Stomach (tissue), 9 donors: ENCODE data around the gene PYGB. TPM values are rescaled to one million over a fixed set of nuclear protein-coding genes. Genes with fewer than 3 reads are reported as not detected.

Source experiments
- DNase-seq, 2 donors: peaks; one replicate each; pipeline versions ENCODE4 v3.0.0 to v3.0.0-alpha.2; 2013 to 2019
- H3K27ac ChIP-seq, 5 donors: fragments of 200-600 bp in 4 of 5; sonication (generic) in 4 of 5; one replicate each; pipeline ENCODE4 v1.5.1; 2013 to 2019; ENCODE audit warnings: mild to moderate bottlenecking in 1 of 5, moderate library complexity in 1 of 5
- H3K27me3 ChIP-seq, 3 donors: fragments of 200-600 bp; sonication (generic); one replicate each; pipeline ENCODE4 v1.5.1; 2017 to 2019; ENCODE audit warnings: mixed run types in 1 of 3
- H3K36me3 ChIP-seq, 4 donors: fragments of 200-600 bp; sonication (generic); 1 replicate in 3 of 4; 2 replicates in 1 of 4; pipeline ENCODE4 v1.5.1; 2016 to 2019
- H3K4me1 ChIP-seq, 4 donors: fragments of 200-600 bp; sonication (generic); one replicate each; pipeline ENCODE4 v1.5.1; 2016 to 2019
- H3K4me3 ChIP-seq, 4 donors: fragments of 200-600 bp; sonication (generic) in 3 of 4; one replicate each; pipeline ENCODE4 v1.5.1; 2016 to 2019; ENCODE audit warnings: mild to moderate bottlenecking in 1 of 4
- H3K9me3 ChIP-seq, 4 donors: fragments of 200-600 bp; sonication (generic); one replicate each; pipeline ENCODE4 v1.5.1; 2016 to 2019
- EP300 ChIP-seq: sonication (generic); formaldehyde crosslinking; IDR thresholded peaks from one replicate; pipeline ENCODE4 v1.6.1; 2017; ENCODE audit warnings: antibody characterized with exemption
- POLR2A ChIP-seq, 4 donors: fragments of 450-650 bp; IDR thresholded peaks; one replicate each; pipeline ENCODE4 v1.6.1; 2016; ENCODE audit warnings: antibody characterized with exemption in 4 of 4, control low read depth in 2 of 4, mild to moderate bottlenecking in 1 of 4, moderate library complexity in 1 of 4
- POLR2AphosphoS5 ChIP-seq, 3 donors: sonication (generic); formaldehyde crosslinking; IDR thresholded peaks; one replicate each; pipeline ENCODE4 v1.6.1; 2016; ENCODE audit warnings: antibody characterized with exemption in 3 of 3
- WGBS, 5 donors: extraction: QIAGEN DNeasy Blood & Tissue Kit in 3 of 5; methylation state at CpG; one replicate each; pipeline versions ENCODE4 v1.1.5 to v1.1.7; 2013 to 2018; 5-methylcytosine and 5-hydroxymethylcytosine counted together
- intact Hi-C: fragments of 100-400 bp; cut with DNase I; formaldehyde crosslinking; loops from one replicate; pipeline ENCODE4 v1.15.1; 2023; ENCODE audit warnings: low total_unique reads
- polyA plus RNA-seq, 3 donors: library from polyadenylated mRNA; stranded (reverse); fragments of 200-250 nt; gene quantifications; one replicate each; pipeline ENCODE4 v1.2.3, GENCODE V29; 2013
- total RNA-seq, 5 donors: library from RNA; depleted of rRNA; stranded (reverse); fragments of >200 nt; gene quantifications; one replicate each; pipeline versions ENCODE4 v1.1.0 to v1.2.3, GENCODE V29; 2014 to 2016
- TF ChIP-seq, protein P1 (sequence below), 7 experiments: fragments of 450-650 bp in 4 of 7; fragments of 200-600 bp in 3 of 7; sonication (generic) in 3 of 7; IDR thresholded peaks; one replicate each; pipeline ENCODE4 v1.5.1; 2016 to 2019; ENCODE audit warnings: antibody characterized with exemption in 7 of 7, control low read depth in 2 of 7, mild to moderate bottlenecking in 1 of 7
- donor health status: healthy with polysubstance abuse.
- donor health status: Bipolar disorder and iron deficiency.
- donor health status: healthy.

PYGB gene
- total and polyA plus RNA-seq, 8 donors = 23.1 to 116 (median 49.5) TPM

DNA sequence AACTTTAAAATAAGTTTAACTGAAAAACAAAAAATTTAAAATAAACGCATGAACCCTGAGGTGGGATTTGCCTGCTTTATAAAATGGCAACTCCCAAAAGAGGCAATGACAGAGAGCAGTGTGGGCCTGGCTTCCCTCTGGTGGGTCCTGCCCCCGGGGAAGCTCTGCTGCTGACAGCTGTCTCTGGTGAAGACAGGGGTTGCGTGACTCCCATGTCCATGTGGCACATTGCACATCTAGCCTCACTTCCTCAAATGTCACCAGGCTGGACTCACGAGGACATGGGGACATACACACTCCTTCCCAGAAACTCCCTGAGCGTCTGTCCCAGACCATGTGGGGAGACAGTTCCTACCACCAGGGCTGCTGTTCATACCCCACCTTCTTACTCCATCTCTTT lies 76.5 kb downstream of the PYGB start:
- H3K4me3 ChIP-seq = no peak overlapping the region
- H3K9me3 ChIP-seq = no peaks in the 10 kb centered on the region
- peak in 1 of 2 donors; percentile 39 for DNase-seq
- WGBS, 5 donors = 69 to 82% (median 81%) methylated on average over 5 of the region's 5 CpGs
- H3K27ac ChIP-seq = peak overlapping the region in 1 of 5 donors; percentile 43
- H3K36me3 ChIP-seq = peaks cover 0 to 39% (median 30%) of the 10 kb centered on the region in 4 donors
- no peaks in the 10 kb centered on the region for H3K27me3 ChIP-seq
- peaks cover 0 to 24% (median 15%) of the 10 kb centered on the region in 4 donors for H3K4me1 ChIP-seq
- TF ChIP-seq POLR2AphosphoS5 (IDR thresholded peaks at IDR 0.05) (no peak), EP300 (no peak), POLR2A (IDR thresholded peaks at IDR 0.05) (no peak)
- TF ChIP-seq, protein P1, sequence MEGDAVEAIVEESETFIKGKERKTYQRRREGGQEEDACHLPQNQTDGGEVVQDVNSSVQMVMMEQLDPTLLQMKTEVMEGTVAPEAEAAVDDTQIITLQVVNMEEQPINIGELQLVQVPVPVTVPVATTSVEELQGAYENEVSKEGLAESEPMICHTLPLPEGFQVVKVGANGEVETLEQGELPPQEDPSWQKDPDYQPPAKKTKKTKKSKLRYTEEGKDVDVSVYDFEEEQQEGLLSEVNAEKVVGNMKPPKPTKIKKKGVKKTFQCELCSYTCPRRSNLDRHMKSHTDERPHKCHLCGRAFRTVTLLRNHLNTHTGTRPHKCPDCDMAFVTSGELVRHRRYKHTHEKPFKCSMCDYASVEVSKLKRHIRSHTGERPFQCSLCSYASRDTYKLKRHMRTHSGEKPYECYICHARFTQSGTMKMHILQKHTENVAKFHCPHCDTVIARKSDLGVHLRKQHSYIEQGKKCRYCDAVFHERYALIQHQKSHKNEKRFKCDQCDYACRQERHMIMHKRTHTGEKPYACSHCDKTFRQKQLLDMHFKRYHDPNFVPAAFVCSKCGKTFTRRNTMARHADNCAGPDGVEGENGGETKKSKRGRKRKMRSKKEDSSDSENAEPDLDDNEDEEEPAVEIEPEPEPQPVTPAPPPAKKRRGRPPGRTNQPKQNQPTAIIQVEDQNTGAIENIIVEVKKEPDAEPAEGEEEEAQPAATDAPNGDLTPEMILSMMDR (IDR thresholded peaks at IDR 0.05) = no peak
- intact Hi-C loops = no loop called here

- H3K27me3 ChIP-seq = no peaks in the 10 kb centered on the region
- peaks cover 0 to 33% (median 26%) of the 10 kb centered on the region in 4 donors for H3K36me3 ChIP-seq
- peaks cover 0 to 20% (median 13%) of the 10 kb centered on the region in 4 donors for H3K4me1 ChIP-seq
- intact Hi-C loops = no loop called here
- no peak for TF ChIP-seq POLR2A (IDR thresholded peaks at IDR 0.05)
- TF ChIP-seq, protein P1 (IDR thresholded peaks at IDR 0.05) = no peak
- no peak for TF ChIP-seq EP300
- TF ChIP-seq POLR2AphosphoS5 (IDR thresholded peaks at IDR 0.05) = no peak
- H3K4me3 ChIP-seq = no peak overlapping the region
- peak overlapping the region in 1 of 5 donors; percentile 43 for H3K27ac ChIP-seq
- H3K9me3 ChIP-seq = no peaks in the 10 kb centered on the region
- 46 to 75% (median 53%) methylated on average over 3 of the region's 3 CpGs for WGBS, 5 donors
- DNase-seq = no peak
Observed at GRCh38 chr20:25325073-25325472, 77.2 kb downstream of the PYGB start.

DNA sequence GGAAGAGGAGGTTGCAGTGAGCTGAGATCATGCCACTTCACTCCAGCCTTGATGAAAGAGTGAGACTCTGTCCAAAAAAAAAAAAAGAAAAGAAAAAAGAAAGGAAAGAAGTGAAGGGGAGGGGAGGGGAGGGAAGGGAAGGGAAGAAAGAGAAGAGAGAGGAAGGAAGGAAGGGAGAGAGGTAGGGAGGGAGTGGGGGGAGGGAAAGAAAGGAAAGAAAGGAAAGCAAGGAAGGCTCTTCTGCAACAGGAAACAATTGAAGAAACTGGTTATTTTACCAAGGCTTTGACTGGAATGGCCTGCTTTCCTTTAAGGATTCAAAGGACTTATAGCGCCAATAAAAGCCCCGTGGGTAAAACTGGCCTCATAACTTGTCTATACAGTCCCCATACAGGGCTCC lies 78.1 kb downstream of the PYGB start:
- peaks cover 0 to 22% (median 14%) of the 10 kb centered on the region in 4 donors for H3K4me1 ChIP-seq
- H3K27ac ChIP-seq = no peak overlapping the region
- H3K27me3 ChIP-seq = no peaks in the 10 kb centered on the region
- DNase-seq = no peak
- no peaks in the 10 kb centered on the region for H3K9me3 ChIP-seq
- intact Hi-C loops = no loop called here
- H3K36me3 ChIP-seq = peaks cover 0 to 30% (median 23%) of the 10 kb centered on the region in 4 donors
- WGBS, 5 donors = 79 to 97% (median 88%) methylated on average over 2 of the region's 2 CpGs
- no peak overlapping the region for H3K4me3 ChIP-seq
- TF ChIP-seq POLR2AphosphoS5 (IDR thresholded peaks at IDR 0.05) = no peak
- TF ChIP-seq, protein P1 (IDR thresholded peaks at IDR 0.05) = no peak
- TF ChIP-seq POLR2A (IDR thresholded peaks at IDR 0.05) = no peak
- TF ChIP-seq EP300 = no peak

GRCh38 chr20:25327521-25328235 lies 79.8 kb downstream of the PYGB start:
- no peak for DNase-seq
- H3K27ac ChIP-seq = no peak overlapping the region
- TF ChIP-seq POLR2AphosphoS5 (IDR thresholded peaks at IDR 0.05) = no peak
- TF ChIP-seq EP300 = no peak
- no peak for TF ChIP-seq POLR2A (IDR thresholded peaks at IDR 0.05)
- TF ChIP-seq, protein P1 (IDR thresholded peaks at IDR 0.05) = no peak
- 71 to 86% (median 85%) methylated on average over 7 of the region's 7 CpGs for WGBS, 5 donors
- intact Hi-C loops = no loop called here
- no peak overlapping the region for H3K4me3 ChIP-seq
- peaks cover 0 to 13% (median 7%) of the 10 kb centered on the region in 4 donors for H3K36me3 ChIP-seq
- no peaks in the 10 kb centered on the region for H3K9me3 ChIP-seq
- H3K4me1 ChIP-seq = peaks cover 0 to 22% (median 12%) of the 10 kb centered on the region in 4 donors
- H3K27me3 ChIP-seq = no peaks in the 10 kb centered on the region
